GM12873 (cell line): ENCODE data around the gene TMEM218.
A peak's percentile ranks its signal among the peaks of the same experiment; 100 is the strongest.

ENCODE experiments used
- TF ChIP-seq, protein P1 (sequence below): IDR thresholded peaks from 2 replicates; pipeline ENCODE4 v1.5.1; 2012; ENCODE audit warnings: low read depth, mild to moderate bottlenecking, moderate library complexity, low read length, control low read depth; ENCODE audit not compliant: insufficient read depth; ENCODE audit errors: missing control alignments

Gene TMEM218

DNA sequence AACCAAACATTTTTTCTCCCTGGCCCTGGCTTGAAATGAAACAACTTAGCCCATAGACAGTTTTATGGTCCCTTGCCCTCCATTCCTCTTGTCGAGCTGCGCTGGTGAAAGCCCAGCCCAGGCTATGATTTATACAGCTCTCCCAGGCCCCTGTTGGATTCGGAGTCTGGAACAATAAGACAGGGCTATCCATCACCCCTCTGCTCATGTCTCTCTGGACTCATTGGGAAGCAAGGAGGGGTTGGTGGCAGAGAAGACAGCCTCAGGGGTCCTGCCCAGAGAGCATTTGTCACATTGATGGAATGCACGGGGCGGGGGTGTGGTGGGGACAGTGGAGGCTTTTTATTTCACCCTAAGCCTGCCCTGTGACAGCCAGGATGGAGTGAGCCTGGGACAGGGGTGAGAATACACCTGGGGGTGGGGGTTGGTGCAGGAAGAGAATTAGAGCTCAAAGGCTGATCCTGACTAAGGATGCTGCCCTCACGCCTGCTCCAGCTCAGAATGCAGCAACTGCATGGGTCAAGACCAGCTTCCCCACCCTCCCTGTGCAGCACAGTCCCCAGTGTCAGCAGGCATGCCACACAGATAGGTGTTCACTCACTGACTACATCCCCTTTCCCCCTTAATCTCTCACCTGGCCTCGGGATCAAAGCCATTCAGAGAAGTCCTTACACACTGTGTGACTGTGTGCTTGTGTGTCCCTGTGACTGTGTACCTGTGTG is 43.1 kb upstream of the TMEM218 start:
- TF ChIP-seq, protein P1, sequence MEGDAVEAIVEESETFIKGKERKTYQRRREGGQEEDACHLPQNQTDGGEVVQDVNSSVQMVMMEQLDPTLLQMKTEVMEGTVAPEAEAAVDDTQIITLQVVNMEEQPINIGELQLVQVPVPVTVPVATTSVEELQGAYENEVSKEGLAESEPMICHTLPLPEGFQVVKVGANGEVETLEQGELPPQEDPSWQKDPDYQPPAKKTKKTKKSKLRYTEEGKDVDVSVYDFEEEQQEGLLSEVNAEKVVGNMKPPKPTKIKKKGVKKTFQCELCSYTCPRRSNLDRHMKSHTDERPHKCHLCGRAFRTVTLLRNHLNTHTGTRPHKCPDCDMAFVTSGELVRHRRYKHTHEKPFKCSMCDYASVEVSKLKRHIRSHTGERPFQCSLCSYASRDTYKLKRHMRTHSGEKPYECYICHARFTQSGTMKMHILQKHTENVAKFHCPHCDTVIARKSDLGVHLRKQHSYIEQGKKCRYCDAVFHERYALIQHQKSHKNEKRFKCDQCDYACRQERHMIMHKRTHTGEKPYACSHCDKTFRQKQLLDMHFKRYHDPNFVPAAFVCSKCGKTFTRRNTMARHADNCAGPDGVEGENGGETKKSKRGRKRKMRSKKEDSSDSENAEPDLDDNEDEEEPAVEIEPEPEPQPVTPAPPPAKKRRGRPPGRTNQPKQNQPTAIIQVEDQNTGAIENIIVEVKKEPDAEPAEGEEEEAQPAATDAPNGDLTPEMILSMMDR: no peak

DNA sequence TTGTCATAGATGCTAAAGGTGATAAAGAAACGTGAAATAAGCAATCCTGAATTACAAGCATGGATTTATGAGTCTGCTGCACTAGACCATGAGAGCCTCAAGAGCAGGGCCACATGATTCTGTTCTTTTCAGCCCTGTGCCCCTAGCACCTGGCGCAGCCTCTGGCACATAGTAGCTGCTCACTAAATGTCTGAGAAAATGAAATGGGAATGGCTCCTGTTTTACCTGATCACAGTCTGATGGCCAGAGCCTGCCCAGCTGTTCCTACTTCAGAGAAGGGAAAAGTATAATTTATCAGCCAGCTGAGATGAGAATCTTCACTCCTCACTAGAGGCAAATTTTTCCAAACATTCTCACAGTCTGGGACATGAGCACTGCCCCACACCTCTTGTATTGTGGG is 42.4 kb upstream of the TMEM218 start:
- TF ChIP-seq, protein P1: no peak

GRCh38 chr11:125148743-125149142 is 37.3 kb upstream of the TMEM218 start:
- TF ChIP-seq, protein P1: no peak

GRCh38 chr11:125148011-125148410 is 36.6 kb upstream of the TMEM218 start:
- TF ChIP-seq, protein P1: no peak

DNA sequence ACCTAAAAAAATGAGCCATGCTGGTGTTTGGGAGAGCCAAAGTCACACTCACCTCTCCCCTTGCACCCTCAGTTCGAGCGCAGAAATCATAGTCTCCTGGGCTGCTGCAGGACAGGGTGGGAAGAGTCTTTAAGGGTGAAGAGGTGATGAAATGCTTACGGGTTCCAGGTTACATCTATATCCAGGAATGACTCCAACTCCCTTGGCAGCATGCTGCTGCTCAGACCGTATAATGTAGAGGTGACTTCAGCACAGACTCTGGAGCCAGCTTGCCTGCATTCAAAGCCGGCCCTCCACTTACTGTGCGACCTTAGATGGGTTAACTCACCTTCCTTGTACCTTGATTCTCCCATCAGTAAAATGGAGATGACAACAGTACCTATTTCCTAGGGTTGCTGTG is 35.9 kb upstream of the TMEM218 start:
- TF ChIP-seq, protein P1: no peak

DNA sequence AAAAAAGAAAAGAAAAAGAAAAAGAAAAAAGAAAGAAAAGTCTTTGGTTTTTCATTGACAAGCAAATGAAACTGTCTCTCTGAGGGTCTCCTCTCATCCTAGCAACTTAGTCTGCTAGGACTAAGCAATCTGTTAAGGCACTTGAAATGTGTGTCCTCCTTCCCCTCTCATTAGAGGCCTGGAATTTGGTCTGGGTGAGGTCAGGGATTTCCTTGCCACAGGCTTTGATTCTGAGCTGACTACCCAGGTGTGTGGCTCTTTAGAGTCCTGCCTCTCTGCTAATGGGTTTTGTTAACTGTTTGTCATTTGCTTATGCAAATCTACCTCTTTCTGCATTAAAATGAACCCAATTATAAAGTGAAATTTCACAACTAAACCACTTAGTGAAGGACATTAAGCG is 34.8 kb upstream of the TMEM218 start:
- TF ChIP-seq, protein P1: no peak

GRCh38 chr11:125141686-125142535 is 30.5 kb upstream of the TMEM218 start:
- TF ChIP-seq, protein P1: peak; percentile 89
